Mucosa of rectum (tissue), 2 donors: ENCODE data around the gene CRAMP1.

ENCODE experiments used
- H3K27ac ChIP-seq, 2 donors: one replicate each; pipeline ENCODE4 v1.7.0; 2013; ENCODE audit warnings: inconsistent platforms in 2 of 2, low read depth in 2 of 2, low read length in 2 of 2
- H3K27me3 ChIP-seq, 2 donors: one replicate each; pipeline ENCODE4 v1.7.0; 2013; ENCODE audit warnings: low read length in 2 of 2; ENCODE audit not compliant: control insufficient read depth in 2 of 2, insufficient read depth in 2 of 2
- H3K36me3 ChIP-seq, 2 donors: one replicate each; pipeline ENCODE4 v1.7.0; 2013; ENCODE audit warnings: low read length in 2 of 2; ENCODE audit not compliant: control insufficient read depth in 2 of 2, insufficient read depth in 2 of 2
- H3K4me1 ChIP-seq, 2 donors: one replicate each; pipeline ENCODE4 v1.7.0; 2013; ENCODE audit warnings: low read length in 2 of 2, mild to moderate bottlenecking in 1 of 2; ENCODE audit not compliant: control insufficient read depth in 2 of 2, insufficient read depth in 2 of 2
- H3K4me3 ChIP-seq, 2 donors: one replicate each; pipeline ENCODE4 v1.7.0; 2013; ENCODE audit warnings: low read length in 2 of 2
- H3K9ac ChIP-seq, 2 donors: one replicate each; pipeline ENCODE4 v1.7.0; 2013; ENCODE audit warnings: low read length in 2 of 2, low read depth in 1 of 2, mild to moderate bottlenecking in 1 of 2
- H3K9me3 ChIP-seq, 2 donors: one replicate each; pipeline ENCODE4 v1.7.0; 2013; ENCODE audit warnings: low read length in 2 of 2; ENCODE audit not compliant: control insufficient read depth in 2 of 2
- donor health status: healthy.
- donor health status: Normal muscosa, but diverticular disease.

Gene CRAMP1

GRCh38 chr16:1674751-1675664, 62.8 kb downstream of the CRAMP1 start:
- H3K9me3 ChIP-seq = no peaks in the 10 kb centered on the region
- H3K27ac ChIP-seq = no peak overlapping the region
- peaks cover 5 to 6% of the 10 kb centered on the region in 2 donors for H3K4me1 ChIP-seq
- no peaks in the 10 kb centered on the region for H3K27me3 ChIP-seq
- H3K36me3 ChIP-seq = peaks cover 45 to 54% of the 10 kb centered on the region in 2 donors
- H3K4me3 ChIP-seq = no peak overlapping the region
- H3K9ac ChIP-seq = no peak overlapping the region

GRCh38 chr16:1676661-1677060, 64.5 kb downstream of the CRAMP1 start:
- Histone ChIP-seq H3K4me1 (peaks cover 5 to 6% of the 10 kb centered on the region in 2 donors), H3K27me3 (no peaks in the 10 kb centered on the region), H3K9ac (no peak overlapping the region), H3K27ac (no peak overlapping the region), H3K9me3 (no peaks in the 10 kb centered on the region), H3K4me3 (no peak overlapping the region), H3K36me3 (peaks cover 32 to 41% of the 10 kb centered on the region in 2 donors)

- Histone ChIP-seq H3K27ac (no peak overlapping the region), H3K27me3 (no peaks in the 10 kb centered on the region), H3K9me3 (no peaks in the 10 kb centered on the region), H3K9ac (peak overlapping the region in 1 of 2 donors; percentile 14), H3K4me3 (peak overlapping the region; percentile 13 to 69), H3K4me1 (peaks cover 5 to 6% of the 10 kb centered on the region in 2 donors), H3K36me3 (peaks cover 26 to 34% of the 10 kb centered on the region in 2 donors)
Measured at GRCh38 chr16:1677339-1677738, 65.2 kb downstream of the CRAMP1 start.

GRCh38 chr16:1677942-1678499, 65.9 kb downstream of the CRAMP1 start, which contains the start of gene JPT2:
Gene JPT2 (plus strand): TSS chr16:1678279. CDS start chr16:1678313, 34 bp downstream.
- Histone ChIP-seq H3K36me3 (peaks cover 20 to 27% of the 10 kb centered on the region in 2 donors), H3K9me3 (no peaks in the 10 kb centered on the region), H3K27ac (peak within 1 kb of the TSS; percentile 71 to 81), H3K9ac (peak within 1 kb of the TSS; percentile 74 to 75), H3K4me1 (peaks cover 5 to 6% of the 10 kb centered on the region in 2 donors), H3K27me3 (no peaks in the 10 kb centered on the region), H3K4me3 (peak within 1 kb of the TSS; percentile 76 to 77)

- H3K4me1 ChIP-seq = peaks cover 5 to 6% of the 10 kb centered on the region in 2 donors
- H3K27me3 ChIP-seq = no peaks in the 10 kb centered on the region
- no peaks in the 10 kb centered on the region for H3K9me3 ChIP-seq
- peak overlapping the region; percentile 71 to 81 for H3K27ac ChIP-seq
- H3K9ac ChIP-seq = peak overlapping the region; percentile 74 to 75
- H3K4me3 ChIP-seq = peak overlapping the region; percentile 76 to 77
- H3K36me3 ChIP-seq = peaks cover 15 to 25% of the 10 kb centered on the region in 2 donors
Measured at GRCh38 chr16:1678500-1679098, 66.4 kb downstream of the CRAMP1 start.

- Histone ChIP-seq H3K27ac (no peak overlapping the region), H3K4me3 (no peak overlapping the region), H3K9ac (no peak overlapping the region), H3K27me3 (no peaks in the 10 kb centered on the region), H3K9me3 (no peaks in the 10 kb centered on the region), H3K4me1 (peaks cover 5 to 6% of the 10 kb centered on the region in 2 donors), H3K36me3 (peaks cover 10 to 16% of the 10 kb centered on the region in 2 donors)
Measured at GRCh38 chr16:1680361-1680760, 68.2 kb downstream of the CRAMP1 start.

- peaks cover 5 to 6% of the 10 kb centered on the region in 2 donors for H3K4me1 ChIP-seq
- H3K27me3 ChIP-seq = no peaks in the 10 kb centered on the region
Measured at GRCh38 chr16:1681032-1681431, 68.9 kb downstream of the CRAMP1 start.

GRCh38 chr16:1687427-1688316, 75.5 kb downstream of the CRAMP1 start:
- Histone ChIP-seq H3K9ac (no peak overlapping the region), H3K9me3 (no peaks in the 10 kb centered on the region), H3K36me3 (peaks cover 27 to 60% of the 10 kb centered on the region in 2 donors), H3K4me1 (no peaks in the 10 kb centered on the region), H3K27me3 (no peaks in the 10 kb centered on the region), H3K27ac (no peak overlapping the region), H3K4me3 (no peak overlapping the region)

More at GRCh38 chr16:1681032-1681431, 68.9 kb downstream of the CRAMP1 start:
- Histone ChIP-seq H3K9me3 (no peaks in the 10 kb centered on the region), H3K4me3 (no peak overlapping the region), H3K9ac (no peak overlapping the region), H3K36me3 (peaks cover 9 to 17% of the 10 kb centered on the region in 2 donors), H3K27ac (no peak overlapping the region)

- Histone ChIP-seq H3K9ac (no peak overlapping the region), H3K27ac (no peak overlapping the region), H3K27me3 (no peaks in the 10 kb centered on the region), H3K36me3 (peaks cover 36 to 66% of the 10 kb centered on the region in 2 donors), H3K9me3 (no peaks in the 10 kb centered on the region), H3K4me1 (no peaks in the 10 kb centered on the region), H3K4me3 (no peak overlapping the region)
Measured at GRCh38 chr16:1688807-1689560, 76.8 kb downstream of the CRAMP1 start.
